ENCODE measurements around the gene SPRR4.

The SPRR4 gene

GRCh38 chr1:152969036-152969435 lies 1.4 kb upstream of the SPRR4 start:
- H3K9ac ChIP-seq (ENCODE audit: low read length), result no peak overlapping the region
- H3K9me3 ChIP-seq (ENCODE audit: control insufficient read depth, low read length), result no peaks in the 10 kb centered on the region
- H3K4me1 ChIP-seq (ENCODE audit: control insufficient read depth, insufficient read depth, low read length), result peaks cover 12% of the 10 kb centered on the region
- no peak overlapping the region for H3K4me3 ChIP-seq (ENCODE audit: low read length)
- no peaks in the 10 kb centered on the region for H3K36me3 ChIP-seq (ENCODE audit: control insufficient read depth, insufficient read depth, low read length)
- no peaks in the 10 kb centered on the region for H3K27me3 ChIP-seq (ENCODE audit: control insufficient read depth, insufficient read depth, low read length)

GRCh38 chr1:152972196-152972886 lies 1.9 kb downstream of the SPRR4 start:
- H3K4me3 ChIP-seq (ENCODE audit: low read length), result no peak overlapping the region
- H3K36me3 ChIP-seq (ENCODE audit: control insufficient read depth, insufficient read depth, low read length), result no peaks in the 10 kb centered on the region
- no peaks in the 10 kb centered on the region for H3K9me3 ChIP-seq (ENCODE audit: control insufficient read depth, low read length)
- no peaks in the 10 kb centered on the region for H3K27me3 ChIP-seq (ENCODE audit: control insufficient read depth, insufficient read depth, low read length)
- peaks cover 6% of the 10 kb centered on the region for H3K4me1 ChIP-seq (ENCODE audit: control insufficient read depth, insufficient read depth, low read length)
- H3K9ac ChIP-seq (ENCODE audit: low read length), result no peak overlapping the region

GRCh38 chr1:152976688-152977087 lies 6.2 kb downstream of the SPRR4 start:
- no peaks in the 10 kb centered on the region for H3K9me3 ChIP-seq (ENCODE audit: control insufficient read depth, low read length)
- H3K36me3 ChIP-seq (ENCODE audit: control insufficient read depth, insufficient read depth, low read length), result no peaks in the 10 kb centered on the region
- H3K4me3 ChIP-seq (ENCODE audit: low read length), result no peak overlapping the region
- H3K4me1 ChIP-seq (ENCODE audit: control insufficient read depth, insufficient read depth, low read length), result no peaks in the 10 kb centered on the region
- no peaks in the 10 kb centered on the region for H3K27me3 ChIP-seq (ENCODE audit: control insufficient read depth, insufficient read depth, low read length)
- no peak overlapping the region for H3K9ac ChIP-seq (ENCODE audit: low read length)

- H3K9me3 ChIP-seq (ENCODE audit: control insufficient read depth, low read length), result no peaks in the 10 kb centered on the region
- no peaks in the 10 kb centered on the region for H3K4me1 ChIP-seq (ENCODE audit: control insufficient read depth, insufficient read depth, low read length)
- no peak overlapping the region for H3K9ac ChIP-seq (ENCODE audit: low read length)
- no peaks in the 10 kb centered on the region for H3K27me3 ChIP-seq (ENCODE audit: control insufficient read depth, insufficient read depth, low read length)
- H3K36me3 ChIP-seq (ENCODE audit: control insufficient read depth, insufficient read depth, low read length), result no peaks in the 10 kb centered on the region
- H3K4me3 ChIP-seq (ENCODE audit: low read length), result no peak overlapping the region
Measured at GRCh38 chr1:152977614-152978013, 7.2 kb downstream of the SPRR4 start.

- Histone ChIP-seq H3K9ac (ENCODE audit: low read length) (no peak overlapping the region), H3K36me3 (ENCODE audit: control insufficient read depth, insufficient read depth, low read length) (no peaks in the 10 kb centered on the region), H3K4me3 (ENCODE audit: low read length) (no peak overlapping the region), H3K4me1 (ENCODE audit: control insufficient read depth, insufficient read depth, low read length) (no peaks in the 10 kb centered on the region), H3K27me3 (ENCODE audit: control insufficient read depth, insufficient read depth, low read length) (no peaks in the 10 kb centered on the region), H3K9me3 (ENCODE audit: control insufficient read depth, low read length) (no peaks in the 10 kb centered on the region)
Measured at GRCh38 chr1:152980676-152981075, 10.2 kb downstream of the SPRR4 start.

- Histone ChIP-seq H3K4me1 (ENCODE audit: control insufficient read depth, insufficient read depth, low read length) (no peaks in the 10 kb centered on the region), H3K4me3 (ENCODE audit: low read length) (no peak overlapping the region), H3K36me3 (ENCODE audit: control insufficient read depth, insufficient read depth, low read length) (no peaks in the 10 kb centered on the region)
Measured at GRCh38 chr1:152981146-152981871, 10.9 kb downstream of the SPRR4 start.

GRCh38 chr1:152982076-152982475 lies 11.6 kb downstream of the SPRR4 start:
- Histone ChIP-seq H3K9me3 (ENCODE audit: control insufficient read depth, low read length) (no peaks in the 10 kb centered on the region), H3K36me3 (ENCODE audit: control insufficient read depth, insufficient read depth, low read length) (no peaks in the 10 kb centered on the region), H3K4me3 (ENCODE audit: low read length) (no peak overlapping the region), H3K4me1 (ENCODE audit: control insufficient read depth, insufficient read depth, low read length) (no peaks in the 10 kb centered on the region), H3K27me3 (ENCODE audit: control insufficient read depth, insufficient read depth, low read length) (no peaks in the 10 kb centered on the region), H3K9ac (ENCODE audit: low read length) (no peak overlapping the region)

More at GRCh38 chr1:152981146-152981871, 10.9 kb downstream of the SPRR4 start:
- no peaks in the 10 kb centered on the region for H3K27me3 ChIP-seq (ENCODE audit: control insufficient read depth, insufficient read depth, low read length)
- no peak overlapping the region for H3K9ac ChIP-seq (ENCODE audit: low read length)
- no peaks in the 10 kb centered on the region for H3K9me3 ChIP-seq (ENCODE audit: control insufficient read depth, low read length)

GRCh38 chr1:152983234-152983633 lies 12.8 kb downstream of the SPRR4 start:
- Histone ChIP-seq H3K4me3 (ENCODE audit: low read length) (no peak overlapping the region), H3K4me1 (ENCODE audit: control insufficient read depth, insufficient read depth, low read length) (no peaks in the 10 kb centered on the region), H3K9me3 (ENCODE audit: control insufficient read depth, low read length) (no peaks in the 10 kb centered on the region), H3K9ac (ENCODE audit: low read length) (no peak overlapping the region), H3K27me3 (ENCODE audit: control insufficient read depth, insufficient read depth, low read length) (no peaks in the 10 kb centered on the region), H3K36me3 (ENCODE audit: control insufficient read depth, insufficient read depth, low read length) (no peaks in the 10 kb centered on the region)

GRCh38 chr1:152983743-152984142 lies 13.3 kb downstream of the SPRR4 start, which contains the start of gene SPRR1A:
TSS of gene SPRR1A (plus strand) at chr1:152984081. CDS start at chr1:152985231, 1,150 bp downstream.
- Histone ChIP-seq H3K9me3 (ENCODE audit: control insufficient read depth, low read length) (no peaks in the 10 kb centered on the region), H3K4me1 (ENCODE audit: control insufficient read depth, insufficient read depth, low read length) (no peaks in the 10 kb centered on the region), H3K27me3 (ENCODE audit: control insufficient read depth, insufficient read depth, low read length) (no peaks in the 10 kb centered on the region), H3K36me3 (ENCODE audit: control insufficient read depth, insufficient read depth, low read length) (no peaks in the 10 kb centered on the region), H3K4me3 (ENCODE audit: low read length) (no peak within 1 kb of the TSS), H3K9ac (ENCODE audit: low read length) (no peak within 1 kb of the TSS)

GRCh38 chr1:152986578-152986977 lies 16.1 kb downstream of the SPRR4 start:
- H3K9ac ChIP-seq (ENCODE audit: low read length), result no peak overlapping the region
- no peaks in the 10 kb centered on the region for H3K9me3 ChIP-seq (ENCODE audit: control insufficient read depth, low read length)
- H3K4me1 ChIP-seq (ENCODE audit: control insufficient read depth, insufficient read depth, low read length), result no peaks in the 10 kb centered on the region
- H3K27me3 ChIP-seq (ENCODE audit: control insufficient read depth, insufficient read depth, low read length), result no peaks in the 10 kb centered on the region
- H3K4me3 ChIP-seq (ENCODE audit: low read length), result no peak overlapping the region
- H3K36me3 ChIP-seq (ENCODE audit: control insufficient read depth, insufficient read depth, low read length), result no peaks in the 10 kb centered on the region

- no peaks in the 10 kb centered on the region for H3K9me3 ChIP-seq (ENCODE audit: control insufficient read depth, low read length)
- no peaks in the 10 kb centered on the region for H3K36me3 ChIP-seq (ENCODE audit: control insufficient read depth, insufficient read depth, low read length)
- H3K4me3 ChIP-seq (ENCODE audit: low read length), result no peak overlapping the region
- H3K9ac ChIP-seq (ENCODE audit: low read length), result no peak overlapping the region
- H3K4me1 ChIP-seq (ENCODE audit: control insufficient read depth, insufficient read depth, low read length), result no peaks in the 10 kb centered on the region
- peaks cover 5% of the 10 kb centered on the region for H3K27me3 ChIP-seq (ENCODE audit: control insufficient read depth, insufficient read depth, low read length)
Measured at GRCh38 chr1:152993186-152993585, 22.7 kb downstream of the SPRR4 start.

- H3K4me1 ChIP-seq (ENCODE audit: control insufficient read depth, insufficient read depth, low read length), result no peaks in the 10 kb centered on the region
- H3K27me3 ChIP-seq (ENCODE audit: control insufficient read depth, insufficient read depth, low read length), result peaks cover 5% of the 10 kb centered on the region
- H3K4me3 ChIP-seq (ENCODE audit: low read length), result no peak overlapping the region
- no peak overlapping the region for H3K9ac ChIP-seq (ENCODE audit: low read length)
- H3K36me3 ChIP-seq (ENCODE audit: control insufficient read depth, insufficient read depth, low read length), result no peaks in the 10 kb centered on the region
- H3K9me3 ChIP-seq (ENCODE audit: control insufficient read depth, low read length), result no peaks in the 10 kb centered on the region
Measured at GRCh38 chr1:152995842-152996241, 25.4 kb downstream of the SPRR4 start.
